ENCODE results near the gene NGDN.

The NGDN gene

GRCh38 chr14:23470947-23471346 is 1.4 kb downstream of the NGDN start:
- no peak for DNase-seq (ENCODE audit: low read depth in 2 of 2)

- peak; percentile 25 to 37 for DNase-seq (ENCODE audit: low read depth in 2 of 2)
These were observed 8.7 kb downstream of the NGDN start for GRCh38 chr14:23478109-23478759.

- no peak for DNase-seq (ENCODE audit: low read depth in 2 of 2)
These were observed 12.0 kb downstream of the NGDN start for GRCh38 chr14:23481362-23481970.

GRCh38 chr14:23481979-23482822 is 12.7 kb downstream of the NGDN start:
- no peak for DNase-seq (ENCODE audit: low read depth in 2 of 2)

- no peak for DNase-seq (ENCODE audit: low read depth in 2 of 2)
These were observed 13.3 kb downstream of the NGDN start for GRCh38 chr14:23482823-23483148.

- DNase-seq (ENCODE audit: low read depth in 2 of 2): no peak
These were observed 13.8 kb downstream of the NGDN start for GRCh38 chr14:23483236-23483854.

GRCh38 chr14:23485326-23485725 is 15.8 kb downstream of the NGDN start:
- no peak for DNase-seq (ENCODE audit: low read depth in 2 of 2)

- no peak for DNase-seq (ENCODE audit: low read depth in 2 of 2)
These were observed 16.5 kb downstream of the NGDN start for GRCh38 chr14:23486036-23486435.

GRCh38 chr14:23487216-23487615 is 17.7 kb downstream of the NGDN start:
- DNase-seq (ENCODE audit: low read depth in 2 of 2): no peak

GRCh38 chr14:23492618-23493272 is 23.2 kb downstream of the NGDN start:
- no peak for DNase-seq (ENCODE audit: low read depth in 2 of 2)

GRCh38 chr14:23494223-23494622 is 24.7 kb downstream of the NGDN start:
- DNase-seq (ENCODE audit: low read depth in 2 of 2): no peak

- no peak for DNase-seq (ENCODE audit: low read depth in 2 of 2)
These were observed 42.7 kb downstream of the NGDN start for GRCh38 chr14:23512156-23512555.

GRCh38 chr14:23513005-23513817 is 43.7 kb downstream of the NGDN start:
- no peak for DNase-seq (ENCODE audit: low read depth in 2 of 2)

GRCh38 chr14:23513818-23514643 is 44.5 kb downstream of the NGDN start:
- DNase-seq (ENCODE audit: low read depth in 2 of 2): no peak

- no peak for DNase-seq (ENCODE audit: low read depth in 2 of 2)
These were observed 45.1 kb downstream of the NGDN start for GRCh38 chr14:23514644-23514957.

- no peak for DNase-seq (ENCODE audit: low read depth in 2 of 2)
These were observed 48.3 kb downstream of the NGDN start for GRCh38 chr14:23517650-23518326.

- DNase-seq (ENCODE audit: low read depth in 2 of 2): no peak
These were observed 49.2 kb downstream of the NGDN start for GRCh38 chr14:23518709-23519108.

GRCh38 chr14:23520899-23521533 is 51.5 kb downstream of the NGDN start:
- no peak for DNase-seq (ENCODE audit: low read depth in 2 of 2)

All from fibroblast of skin of left biceps (primary cell).